ENCODE data around the gene DIP2C. TPM values are rescaled to one million over a fixed set of nuclear protein-coding genes. Genes with fewer than 3 reads are reported as not detected.
"Not testable (repeated sequence)": the region's sequence is repeated elsewhere in the genome, so short reads cannot be mapped to it uniquely, and the experiment has no call there.

DIP2C gene
- total RNA-seq, 4 donors from 2014 or later = 2.4 to 14.9 (median 6.1) TPM

DNA sequence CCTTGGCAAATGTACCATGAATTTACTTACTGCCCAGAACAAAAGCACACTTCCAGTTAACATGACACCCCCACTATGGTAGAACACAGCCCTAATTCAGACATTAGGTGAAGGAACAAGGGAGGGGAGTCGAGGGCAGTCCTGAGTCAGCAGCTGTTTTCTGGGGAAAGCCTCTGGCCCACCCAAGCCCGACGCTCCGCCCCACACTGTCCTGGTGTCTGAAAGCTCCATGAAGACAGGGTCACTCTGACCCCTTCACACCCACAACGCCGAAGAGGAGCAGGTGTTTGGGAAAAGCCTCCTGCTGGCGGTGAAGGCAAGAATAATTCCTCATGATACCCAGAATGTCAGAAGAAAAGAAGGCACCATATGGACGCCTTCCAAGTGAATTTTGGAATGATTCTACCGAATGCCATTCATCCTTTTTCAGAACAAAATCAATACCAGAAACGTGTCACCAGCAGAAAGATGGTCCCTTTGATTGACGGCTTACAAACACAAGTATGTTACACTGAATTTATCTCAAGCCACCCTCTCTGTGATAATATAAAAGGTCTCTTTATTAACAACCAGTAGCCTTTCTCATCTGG lies 172.1 kb downstream of the DIP2C start:
- 72 to 73% methylated on average over 3 to 11 of the region's 11 CpGs for WGBS, 2 donors
- H3K27ac ChIP-seq = no peak overlapping the region
- intact Hi-C loops (cut with DNase I) = loop anchor here (10.0 kb wide), 2 partner anchors 167 to 267 kb away; partner anchors contain the start of gene DIP2C
- H3K9me3 ChIP-seq = no peaks in the 10 kb centered on the region
- peaks cover 0 to 43% (median 5%) of the 10 kb centered on the region in 3 donors for H3K4me1 ChIP-seq
- TF ChIP-seq, protein P1, sequence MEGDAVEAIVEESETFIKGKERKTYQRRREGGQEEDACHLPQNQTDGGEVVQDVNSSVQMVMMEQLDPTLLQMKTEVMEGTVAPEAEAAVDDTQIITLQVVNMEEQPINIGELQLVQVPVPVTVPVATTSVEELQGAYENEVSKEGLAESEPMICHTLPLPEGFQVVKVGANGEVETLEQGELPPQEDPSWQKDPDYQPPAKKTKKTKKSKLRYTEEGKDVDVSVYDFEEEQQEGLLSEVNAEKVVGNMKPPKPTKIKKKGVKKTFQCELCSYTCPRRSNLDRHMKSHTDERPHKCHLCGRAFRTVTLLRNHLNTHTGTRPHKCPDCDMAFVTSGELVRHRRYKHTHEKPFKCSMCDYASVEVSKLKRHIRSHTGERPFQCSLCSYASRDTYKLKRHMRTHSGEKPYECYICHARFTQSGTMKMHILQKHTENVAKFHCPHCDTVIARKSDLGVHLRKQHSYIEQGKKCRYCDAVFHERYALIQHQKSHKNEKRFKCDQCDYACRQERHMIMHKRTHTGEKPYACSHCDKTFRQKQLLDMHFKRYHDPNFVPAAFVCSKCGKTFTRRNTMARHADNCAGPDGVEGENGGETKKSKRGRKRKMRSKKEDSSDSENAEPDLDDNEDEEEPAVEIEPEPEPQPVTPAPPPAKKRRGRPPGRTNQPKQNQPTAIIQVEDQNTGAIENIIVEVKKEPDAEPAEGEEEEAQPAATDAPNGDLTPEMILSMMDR (IDR thresholded peaks at IDR 0.05) = no peak
- TF ChIP-seq POLR2A (IDR thresholded peaks at IDR 0.05) = no peak
- no peak overlapping the region for H3K4me3 ChIP-seq
- no peaks in the 10 kb centered on the region for H3K36me3 ChIP-seq
- no peaks in the 10 kb centered on the region for H3K27me3 ChIP-seq
- DNase-seq = no peak

DNA sequence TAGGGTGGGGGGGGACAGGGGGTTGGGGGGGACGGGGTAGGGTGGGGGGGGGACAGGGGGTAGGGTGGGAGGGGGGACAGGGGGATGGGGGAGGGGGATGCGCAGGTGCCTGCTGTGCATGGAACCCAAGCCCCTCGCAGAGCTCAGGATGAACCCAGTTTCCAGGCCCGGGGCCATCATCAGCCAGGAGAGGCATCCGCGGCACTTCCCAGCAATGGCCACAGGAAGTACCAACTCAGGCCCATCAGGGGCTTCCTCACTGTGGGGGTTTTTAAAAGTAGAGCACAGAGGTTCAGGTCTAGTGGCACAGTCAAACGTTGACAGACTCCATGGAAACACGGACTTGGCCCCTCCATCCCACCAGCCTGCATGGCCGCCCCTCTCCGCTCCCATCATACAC lies 172.7 kb downstream of the DIP2C start:
- no peak overlapping the region for H3K27ac ChIP-seq
- H3K9me3 ChIP-seq = no peaks in the 10 kb centered on the region
- DNase-seq = no peak
- WGBS, 2 donors = 74 to 82% methylated on average over 4 to 9 of the region's 10 CpGs
- H3K36me3 ChIP-seq = no peaks in the 10 kb centered on the region
- intact Hi-C loops (cut with DNase I) = loop anchor here (10.0 kb wide), 2 partner anchors 168 to 268 kb away; partner anchors contain the start of gene DIP2C
- TF ChIP-seq, protein P1 (IDR thresholded peaks at IDR 0.05) = no peak
- TF ChIP-seq POLR2A (IDR thresholded peaks at IDR 0.05) = no peak
- H3K27me3 ChIP-seq = no peaks in the 10 kb centered on the region
- H3K4me3 ChIP-seq = no peak overlapping the region
- peaks cover under 1 to 40% (median 6%) of the 10 kb centered on the region in 3 donors for H3K4me1 ChIP-seq

DNA sequence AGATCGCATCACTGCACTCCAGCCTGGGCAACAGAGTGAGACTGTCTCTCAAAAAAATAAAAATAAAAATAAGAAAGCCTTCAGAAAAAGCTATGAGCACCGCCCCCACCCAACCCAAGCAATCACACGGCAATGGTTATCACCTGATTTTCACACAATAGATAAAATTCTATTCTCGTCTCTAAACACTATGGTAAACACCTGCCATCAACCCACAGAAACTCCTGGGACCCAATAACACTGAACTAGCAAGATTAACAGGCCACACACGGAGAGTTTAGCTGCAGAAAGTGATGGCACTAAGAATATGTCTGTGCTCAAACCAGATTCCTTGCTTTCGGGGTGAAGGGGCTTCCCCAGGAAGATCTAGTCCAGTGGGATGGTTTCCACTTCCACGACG lies 173.8 kb downstream of the DIP2C start:
- intact Hi-C loops (cut with DNase I) = loop anchor here (10.0 kb wide), 2 partner anchors 169 to 269 kb away; partner anchors contain the start of gene DIP2C
- H3K9me3 ChIP-seq = no peaks in the 10 kb centered on the region

GRCh38 chr10:514137-514671 lies 175.3 kb downstream of the DIP2C start:
- Histone ChIP-seq H3K4me3 (no peak overlapping the region), H3K9me3 (no peaks in the 10 kb centered on the region), H3K4me1 (peaks cover 4 to 45% (median 20%) of the 10 kb centered on the region in 3 donors), H3K27ac (peak overlapping the region in 2 of 4 donors; percentile 0 to 39), H3K36me3 (no peaks in the 10 kb centered on the region), H3K27me3 (no peaks in the 10 kb centered on the region)
- no peak for DNase-seq
- no peak for TF ChIP-seq POLR2A (IDR thresholded peaks at IDR 0.05)
- TF ChIP-seq, protein P1 (IDR thresholded peaks at IDR 0.05) = no peak
- intact Hi-C loops (cut with DNase I) = loop anchor here (10.0 kb wide), 2 partner anchors 171 to 271 kb away; partner anchors contain the start of gene DIP2C
- 60 to 61% methylated on average over 16 to 22 of the region's 22 CpGs for WGBS, 2 donors

More for the DNA sequence above, 173.8 kb downstream of the DIP2C start:
- no peak overlapping the region for H3K4me3 ChIP-seq
- no peak for DNase-seq
- H3K4me1 ChIP-seq = peaks cover 4 to 40% (median 11%) of the 10 kb centered on the region in 3 donors
- no peak overlapping the region for H3K27ac ChIP-seq
- no peak for TF ChIP-seq POLR2A (IDR thresholded peaks at IDR 0.05)
- TF ChIP-seq, protein P1 (IDR thresholded peaks at IDR 0.05) = no peak
- H3K27me3 ChIP-seq = no peaks in the 10 kb centered on the region
- H3K36me3 ChIP-seq = no peaks in the 10 kb centered on the region
- 73 to 74% methylated on average over 8 of the region's 8 CpGs for WGBS, 2 donors

GRCh38 chr10:513393-513792 lies 176.1 kb downstream of the DIP2C start:
- Histone ChIP-seq H3K9me3 (no peaks in the 10 kb centered on the region), H3K4me3 (peak overlapping the region in 3 of 4 donors; percentile 16 to 53 (median 27)), H3K36me3 (no peaks in the 10 kb centered on the region), H3K27me3 (no peaks in the 10 kb centered on the region), H3K27ac (peak overlapping the region in 2 of 4 donors; percentile 0 to 39), H3K4me1 (peaks cover 4 to 45% (median 20%) of the 10 kb centered on the region in 3 donors)
- WGBS, 2 donors = 50 to 55% methylated on average over 18 of the region's 18 CpGs
- intact Hi-C loops (cut with DNase I) = loop anchor here (10.0 kb wide), 2 partner anchors 171 to 271 kb away; partner anchors contain the start of gene DIP2C
- no peak for TF ChIP-seq POLR2A (IDR thresholded peaks at IDR 0.05)
- no peak for DNase-seq

DNA sequence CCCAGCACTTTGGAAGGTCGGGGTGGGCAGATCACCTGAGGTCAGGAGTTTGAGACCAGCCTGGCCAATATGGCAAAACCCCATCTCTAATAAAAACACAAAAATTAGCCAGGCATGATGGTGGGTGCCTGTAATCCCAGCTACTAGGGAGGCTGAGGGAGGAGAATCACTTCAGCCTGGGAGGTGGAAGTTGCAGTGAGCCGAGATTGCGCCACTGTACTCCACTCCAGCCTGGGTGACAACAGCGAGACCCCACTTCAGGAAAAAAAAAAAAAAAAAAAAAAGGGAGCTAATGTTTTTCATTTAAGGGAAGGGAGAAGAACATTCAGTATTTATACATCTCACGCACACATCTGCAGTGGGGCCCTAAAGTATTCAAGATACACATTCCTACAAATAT lies 176.8 kb downstream of the DIP2C start:
- intact Hi-C loops (cut with DNase I) = loop anchor here (10.0 kb wide), 2 partner anchors 172 to 272 kb away; partner anchors contain the start of gene DIP2C
- not testable (repeated sequence) for H3K9me3 ChIP-seq, DNase-seq, H3K27me3 ChIP-seq, H3K4me3 ChIP-seq, H3K36me3 ChIP-seq, H3K27ac ChIP-seq
- peaks cover 4 to 45% (median 20%) of the 10 kb centered on the region in 3 donors for H3K4me1 ChIP-seq
- WGBS, 2 donors = 91 to 92% methylated on average over 5 of the region's 5 CpGs
